OCI-LY7 (cell line): ENCODE results near the gene ADGRG4. TPM values are rescaled to one million over a fixed set of nuclear protein-coding genes. Genes with fewer than 3 reads are reported as not detected.

Source experiments
- BruUV-seq: library from RNA; stranded (reverse); fragments of 400-500 nt; replicated peaks from 2 replicates; lab custom pipeline; 2021; lab: Mats Ljungman, UMichigan
- CTCF ChIA-PET: fragments of 300-600 bp; sonication (Branson Sonifier 250); formaldehyde crosslinking; loops from one replicate; lab custom pipeline; 2022; ENCODE audit warnings: antibody characterized with exemption; ENCODE audit not compliant: unreplicated experiment; lab: Charles Lee
- POLR2A ChIA-PET: fragments of 300-600 bp; sonication (Branson Sonifier 250); formaldehyde crosslinking; loops from one replicate; lab custom pipeline; 2022; ENCODE audit warnings: antibody characterized with exemption; lab: Charles Lee
- DNase-seq: peaks from one replicate; pipeline ENCODE4 v3.0.0-alpha.2; 2015; ENCODE audit warnings: low spot score
- H2AFZ ChIP-seq: fragments of 200-600 bp; sonication (generic), shearing (Covaris generic); 2 replicates; pipeline ENCODE4 v1.6.1; 2014; ENCODE audit warnings: mild to moderate bottlenecking, antibody characterized with exemption, low read length, moderate library complexity
- H3K27ac ChIP-seq: fragments of 200-600 bp; sonication (generic); 2 replicates; pipeline ENCODE4 v1.5.1; 2014; ENCODE audit warnings: mixed run types, low read depth, mild to moderate bottlenecking, moderate library complexity, low read length, inconsistent platforms; ENCODE audit not compliant: poor library complexity, severe bottlenecking
- H3K36me3 ChIP-seq: fragments of 200-600 bp; sonication (generic); 2 replicates; pipeline ENCODE4 v1.6.1; 2014; ENCODE audit warnings: mild to moderate bottlenecking, antibody characterized with exemption, low read length, moderate library complexity, mixed read lengths; ENCODE audit not compliant: insufficient read depth
- H3K4me1 ChIP-seq: fragments of 200-600 bp; sonication (generic); 2 replicates; pipeline ENCODE4 v1.5.1; 2014; ENCODE audit warnings: mild to moderate bottlenecking, low read length; ENCODE audit not compliant: insufficient read depth, poor library complexity, severe bottlenecking
- H3K4me2 ChIP-seq: fragments of 200-600 bp; sonication (generic); 2 replicates; pipeline ENCODE4 v1.6.1; 2014; ENCODE audit warnings: mild to moderate bottlenecking, low read length
- H3K4me3 ChIP-seq: fragments of 200-600 bp; sonication (generic); 2 replicates; pipeline ENCODE4 v1.5.1; 2014; ENCODE audit warnings: mild to moderate bottlenecking, low read depth, low read length; ENCODE audit not compliant: poor library complexity, severe bottlenecking
- H3K79me2 ChIP-seq: fragments of 200-600 bp; sonication (generic); 2 replicates; pipeline ENCODE4 v1.6.1; 2016; ENCODE audit warnings: low read depth, mild to moderate bottlenecking, low read length, moderate library complexity, mixed read lengths; ENCODE audit not compliant: insufficient read depth
- H3K9me2 ChIP-seq: fragments of 200-600 bp; sonication (generic); 2 replicates; pipeline ENCODE4 v1.6.1; 2016; ENCODE audit warnings: mild to moderate bottlenecking, low read length, mixed read lengths; ENCODE audit not compliant: insufficient read depth
- H3K9me3 ChIP-seq: fragments of 200-600 bp; sonication (generic); 2 replicates; pipeline ENCODE4 v1.6.1; 2014; ENCODE audit warnings: mild to moderate bottlenecking, mixed run types, low read length, mixed read lengths
- H4K20me1 ChIP-seq: fragments of 200-600 bp; sonication (generic); 2 replicates; pipeline ENCODE4 v1.6.1; 2014; ENCODE audit warnings: mild to moderate bottlenecking, antibody characterized with exemption, low read length, moderate library complexity, mixed read lengths; ENCODE audit not compliant: insufficient read depth
- CTCF ChIP-seq: fragments of 200-600 bp; sonication (generic); conservative IDR thresholded peaks from 2 replicates; pipeline ENCODE4 v1.5.1; 2014; ENCODE audit warnings: mild to moderate bottlenecking, antibody characterized with exemption, low read length, moderate library complexity, mixed read lengths
- EZH2phosphoT487 ChIP-seq: fragments of 200-600 bp; sonication (generic); IDR thresholded peaks from 2 replicates; pipeline ENCODE4 v1.6.1; 2018; ENCODE audit warnings: low read depth, borderline replicate concordance, mild to moderate bottlenecking, mixed run types, antibody characterized with exemption, low read length, moderate library complexity, mixed read lengths
- intact Hi-C: fragments of 100-400 bp; cut with micrococcal nuclease; formaldehyde crosslinking; loops from one replicate; pipeline ENCODE4 v1.10.0; 2022; ENCODE audit not compliant: unreplicated experiment
- total RNA-seq, 2 experiments: library from RNA; depleted of rRNA in 1 of 2; stranded (reverse); fragments of >200 nt in 1 of 2; shearing (Covaris generic) in 1 of 2; gene quantifications; 2 replicates each; pipeline ENCODE4 v1.2.3, GENCODE V29; 2014 to 2022

The ADGRG4 gene
- total RNA-seq, 2 experiments from 2014 or later: not detected

- no peaks in the 10 kb centered on the region for H3K9me3 ChIP-seq
- H3K4me3 ChIP-seq: no peak overlapping the region
- H3K4me1 ChIP-seq: no peaks in the 10 kb centered on the region
- no peaks in the 10 kb centered on the region for H4K20me1 ChIP-seq
- POLR2A ChIA-PET: no interaction called here
- H2AFZ ChIP-seq: no peak overlapping the region
- CTCF ChIA-PET: no interaction called here
- no peak overlapping the region for H3K4me2 ChIP-seq
- no peaks in the 10 kb centered on the region for H3K36me3 ChIP-seq
- TF ChIP-seq EZH2phosphoT487 (no peak), CTCF (no peak)
- no peaks in the 10 kb centered on the region for H3K9me2 ChIP-seq
- no peak overlapping the region for H3K27ac ChIP-seq
- intact Hi-C loops: no loop called here
- no peaks in the 10 kb centered on the region for H3K79me2 ChIP-seq
- BruUV-seq: no TSS peak
- no peak for DNase-seq
Measured at GRCh38 chrX:136339702-136340101, 38.9 kb downstream of the ADGRG4 start.

GRCh38 chrX:136344320-136344719 is 43.6 kb downstream of the ADGRG4 start:
- ChIA-PET CTCF (no interaction called here), POLR2A (no interaction called here)
- no peaks in the 10 kb centered on the region for H3K4me1 ChIP-seq
- no peaks in the 10 kb centered on the region for H4K20me1 ChIP-seq
- TF ChIP-seq EZH2phosphoT487 (no peak), CTCF (no peak)
- no peak overlapping the region for H3K4me2 ChIP-seq
- H3K9me2 ChIP-seq: no peaks in the 10 kb centered on the region
- no TSS peak for BruUV-seq
- H3K9me3 ChIP-seq: no peaks in the 10 kb centered on the region
- no peaks in the 10 kb centered on the region for H3K36me3 ChIP-seq
- H3K4me3 ChIP-seq: no peak overlapping the region
- no peak overlapping the region for H2AFZ ChIP-seq
- intact Hi-C loops: no loop called here
- H3K27ac ChIP-seq: no peak overlapping the region
- no peaks in the 10 kb centered on the region for H3K79me2 ChIP-seq
- DNase-seq: no peak

GRCh38 chrX:136346506-136346905 is 45.7 kb downstream of the ADGRG4 start:
- intact Hi-C loops: no loop called here
- H3K4me3 ChIP-seq: no peak overlapping the region
- no TSS peak for BruUV-seq
- no peaks in the 10 kb centered on the region for H3K9me2 ChIP-seq
- H3K36me3 ChIP-seq: no peaks in the 10 kb centered on the region
- no peaks in the 10 kb centered on the region for H4K20me1 ChIP-seq
- H2AFZ ChIP-seq: no peak overlapping the region
- no peaks in the 10 kb centered on the region for H3K4me1 ChIP-seq
- no peaks in the 10 kb centered on the region for H3K79me2 ChIP-seq
- no peak for TF ChIP-seq CTCF
- no peak for TF ChIP-seq EZH2phosphoT487
- no peaks in the 10 kb centered on the region for H3K9me3 ChIP-seq
- CTCF ChIA-PET: no interaction called here
- H3K27ac ChIP-seq: no peak overlapping the region
- no peak overlapping the region for H3K4me2 ChIP-seq
- POLR2A ChIA-PET: interaction anchor here (0.9 kb wide), 1 partner anchor 9 kb away, joined by 3 read pairs; no protein-coding TSS in a partner anchor
- no peak for DNase-seq
